Brain pericyte (primary cell): ENCODE measurements around the gene STAT5A.
A peak's percentile ranks its signal among the peaks of the same experiment; 100 is the strongest.
"Not testable (repeated sequence)": the region's sequence is repeated elsewhere in the genome, so short reads cannot be mapped to it uniquely, and the experiment has no call there.

Experiments
- DNase-seq: peaks from one replicate; pipeline ENCODE4 v3.0.0-alpha.2; 2012; ENCODE audit warnings: low read depth, low spot score

The STAT5A gene

DNA sequence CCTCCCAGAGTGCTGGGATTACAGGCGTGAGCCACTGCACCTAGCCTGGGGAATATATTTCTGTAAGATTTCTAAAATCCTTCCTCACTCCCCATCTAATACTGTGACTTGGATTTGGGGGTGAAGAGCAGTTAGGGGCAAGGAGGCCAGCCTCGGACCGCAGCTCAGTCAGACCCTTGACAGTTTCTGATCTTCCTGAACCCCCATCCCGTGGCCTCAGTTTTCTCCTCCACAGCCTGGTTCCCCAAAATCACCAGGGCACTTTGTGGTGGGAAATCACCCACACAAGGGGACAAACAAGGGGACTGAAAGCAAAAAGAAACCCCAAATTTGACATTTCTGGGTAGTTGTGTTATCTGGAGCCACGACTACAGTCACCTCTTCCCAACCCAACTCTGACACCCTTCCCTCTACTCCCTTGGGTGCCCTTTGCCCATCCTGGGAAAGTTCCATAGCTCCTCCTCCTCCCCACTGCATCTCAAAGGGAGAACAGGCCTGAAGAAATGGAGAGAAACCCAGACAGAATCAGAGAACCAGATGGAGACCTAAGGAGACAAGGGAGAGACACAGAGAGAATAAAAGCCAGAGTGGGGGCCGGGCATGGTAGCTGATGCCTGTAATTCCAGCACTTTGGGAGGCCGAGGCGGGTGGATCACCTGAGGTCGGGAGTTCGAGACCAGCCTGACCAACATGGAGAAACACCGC is 2.8 kb upstream of the STAT5A start:
- DNase-seq, result no peak

- DNase-seq, result no peak
These were observed 1.7 kb upstream of the STAT5A start for GRCh38 chr17:42286411-42287221.

- DNase-seq, result no peak
These were observed 857 bp upstream of the STAT5A start for GRCh38 chr17:42287305-42287976.

DNA sequence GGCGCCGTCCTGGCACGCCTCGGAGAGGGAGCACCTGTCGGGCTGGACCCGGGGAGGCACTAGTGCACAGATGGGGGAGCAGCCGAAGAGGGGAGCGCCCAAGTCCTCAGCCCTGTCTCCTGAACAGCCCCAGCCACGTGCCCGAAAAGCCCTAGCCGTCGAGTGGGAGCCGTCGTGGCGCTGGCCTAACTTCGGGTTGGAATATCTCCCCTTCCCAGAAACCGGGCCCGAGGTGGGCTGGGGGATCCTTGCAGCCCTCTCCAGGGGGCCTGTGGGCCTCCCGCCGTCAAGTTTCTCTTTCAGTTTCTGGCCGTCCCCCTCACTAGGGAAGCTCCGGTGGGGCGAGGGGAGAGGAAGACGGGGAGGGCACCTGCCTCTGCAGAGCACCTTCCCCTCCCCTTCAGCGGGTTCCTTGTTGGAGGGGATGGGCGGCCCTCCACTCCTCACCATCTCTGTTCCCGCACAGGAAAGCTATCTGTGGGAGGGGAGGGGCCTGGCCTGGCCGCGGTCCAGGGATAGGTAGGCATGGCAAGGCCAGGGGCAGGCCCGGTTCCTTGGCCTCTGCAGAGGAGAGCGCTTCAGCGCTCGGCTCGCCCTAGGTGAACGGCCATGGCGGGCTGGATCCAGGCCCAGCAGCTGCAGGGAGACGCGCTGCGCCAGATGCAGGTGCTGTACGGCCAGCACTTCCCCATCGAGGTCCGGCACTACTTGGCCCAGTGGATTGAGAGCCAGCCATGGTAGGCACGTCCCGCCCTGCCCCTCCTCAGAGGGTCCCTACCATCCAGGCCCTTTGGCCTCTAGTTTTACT is 709 bp downstream of the STAT5A start:
- DNase-seq, result no peak

DNA sequence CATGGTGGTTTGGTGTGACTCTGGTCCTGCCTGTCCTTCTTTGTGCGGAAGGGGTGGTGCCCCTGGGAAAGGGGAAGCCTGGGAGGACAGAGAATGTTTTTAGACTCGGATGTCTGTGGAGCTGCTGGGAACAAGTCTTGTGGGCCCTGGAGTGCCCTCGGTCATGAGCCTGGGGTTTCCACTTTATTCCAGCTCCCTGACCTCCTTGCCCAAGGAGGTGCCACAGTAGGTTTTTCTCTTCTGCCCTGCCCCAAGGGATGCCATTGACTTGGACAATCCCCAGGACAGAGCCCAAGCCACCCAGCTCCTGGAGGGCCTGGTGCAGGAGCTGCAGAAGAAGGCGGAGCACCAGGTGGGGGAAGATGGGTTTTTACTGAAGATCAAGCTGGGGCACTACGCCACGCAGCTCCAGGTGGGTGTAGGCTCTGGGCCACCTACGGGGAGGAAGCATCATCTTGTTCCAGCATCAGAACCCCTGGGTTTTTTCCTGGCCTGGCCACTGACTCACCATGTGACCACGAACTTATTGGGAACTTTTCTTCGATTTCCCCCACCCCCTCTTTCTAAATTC is 1.4 kb downstream of the STAT5A start:
- DNase-seq, result no peak

- no peak for DNase-seq
These were observed 2.3 kb downstream of the STAT5A start for GRCh38 chr17:42290577-42290976.

DNA sequence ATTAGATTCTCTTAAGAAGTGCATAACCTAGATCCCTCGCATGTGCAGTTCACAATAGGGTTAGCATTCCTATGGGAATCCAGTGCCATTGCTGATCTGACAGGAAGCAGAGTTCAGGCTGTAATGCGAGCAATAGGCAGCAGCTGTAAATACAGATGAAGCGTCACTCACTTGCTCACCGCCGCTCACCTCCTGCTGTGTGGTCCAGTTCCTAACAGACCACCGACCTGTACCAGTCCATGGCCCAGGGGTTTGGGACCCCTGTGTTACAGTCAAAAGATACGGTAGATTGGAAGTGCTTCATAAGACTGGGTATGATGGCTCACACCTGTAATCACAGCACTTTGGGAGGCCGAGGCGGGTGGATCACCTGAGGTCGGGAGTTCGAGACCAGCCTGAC is 2.8 kb downstream of the STAT5A start:
- peak; percentile 72 for DNase-seq

DNA sequence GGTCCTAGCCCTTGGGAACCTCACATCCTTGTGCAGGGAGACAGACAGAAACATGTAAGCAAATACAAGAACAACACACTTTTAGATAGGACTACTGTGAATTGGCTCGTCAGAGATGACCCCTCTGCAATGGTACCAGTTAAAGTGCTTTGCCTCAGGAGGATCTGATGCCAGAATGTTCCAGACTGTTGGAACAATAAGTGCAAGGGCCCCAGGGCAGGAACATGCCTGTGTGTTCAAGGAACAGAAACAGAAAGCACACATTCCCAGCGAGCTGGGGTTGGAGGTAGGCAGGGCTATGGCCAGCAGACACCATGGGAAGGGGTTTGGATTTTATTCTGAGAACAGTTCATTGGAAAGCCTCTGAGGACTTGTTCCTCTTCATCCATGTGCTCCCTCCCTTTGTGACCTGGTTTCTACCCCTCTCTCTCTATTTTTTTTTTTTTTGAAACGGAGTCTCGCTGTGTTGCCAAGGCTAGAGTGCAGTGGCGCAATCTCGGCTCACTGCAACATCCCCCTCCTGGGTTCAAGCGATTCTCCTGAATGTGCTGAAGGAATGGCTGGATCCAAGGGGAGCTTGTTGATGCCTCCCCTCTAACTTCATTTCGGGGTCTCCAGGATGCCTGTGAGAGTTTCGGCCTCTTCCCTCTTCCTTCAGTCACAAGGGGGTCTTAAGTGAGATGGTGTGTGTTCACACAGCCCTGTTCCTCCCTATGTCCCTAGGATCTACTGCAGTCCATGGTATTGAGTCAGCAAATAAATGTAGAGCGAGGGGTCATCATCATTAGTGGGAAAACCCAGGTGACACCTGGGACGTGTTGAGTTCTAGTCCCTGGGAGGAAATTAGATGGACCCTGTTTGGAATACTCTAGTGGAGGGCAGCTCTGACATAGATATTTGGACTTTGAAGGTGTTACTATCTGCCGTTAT is 6.4 kb downstream of the STAT5A start:
- no peak for DNase-seq

GRCh38 chr17:42296012-42296411 is 7.7 kb downstream of the STAT5A start:
- DNase-seq, result no peak

DNA sequence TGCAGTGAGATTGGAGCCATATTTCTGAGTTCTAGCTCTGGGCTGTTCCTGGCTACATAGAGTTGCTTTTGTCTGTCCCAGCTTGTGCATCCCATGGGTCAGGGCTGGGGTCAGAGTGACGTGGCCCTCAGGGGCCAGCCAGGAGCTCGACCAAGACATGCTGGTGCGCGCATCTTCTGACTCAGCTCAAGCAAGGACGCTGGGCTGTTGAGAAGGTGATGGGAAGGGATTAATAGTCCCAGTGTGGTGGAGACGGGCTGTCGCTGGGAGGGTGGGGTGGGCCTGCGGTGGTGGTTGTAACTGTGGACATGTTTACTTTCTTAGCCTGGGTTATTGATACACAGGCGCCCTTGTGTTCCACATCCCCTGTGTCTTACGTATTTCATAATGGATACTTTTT is 9.5 kb downstream of the STAT5A start:
- DNase-seq, result not testable (repeated sequence)

GRCh38 chr17:42299361-42299760 is 11.1 kb downstream of the STAT5A start:
- not testable (repeated sequence) for DNase-seq

DNA sequence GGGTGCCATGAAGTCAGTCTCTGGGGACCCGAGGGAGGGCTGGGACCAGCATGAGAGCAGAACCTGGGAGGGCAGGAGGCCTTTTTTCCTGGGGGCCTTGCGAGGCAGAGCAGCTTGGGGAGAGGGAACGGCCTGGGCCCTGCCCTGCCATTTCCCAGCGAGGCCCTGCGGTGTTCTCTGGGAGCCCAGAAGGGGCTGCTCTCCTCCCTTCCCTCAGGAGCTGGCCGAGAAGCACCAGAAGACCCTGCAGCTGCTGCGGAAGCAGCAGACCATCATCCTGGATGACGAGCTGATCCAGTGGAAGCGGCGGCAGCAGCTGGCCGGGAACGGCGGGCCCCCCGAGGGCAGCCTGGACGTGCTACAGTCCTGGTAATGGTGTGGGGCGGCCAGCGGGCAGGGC is 11.6 kb downstream of the STAT5A start:
- not testable (repeated sequence) for DNase-seq

- DNase-seq, result no peak
These were observed 12.7 kb downstream of the STAT5A start for GRCh38 chr17:42301022-42301421.

DNA sequence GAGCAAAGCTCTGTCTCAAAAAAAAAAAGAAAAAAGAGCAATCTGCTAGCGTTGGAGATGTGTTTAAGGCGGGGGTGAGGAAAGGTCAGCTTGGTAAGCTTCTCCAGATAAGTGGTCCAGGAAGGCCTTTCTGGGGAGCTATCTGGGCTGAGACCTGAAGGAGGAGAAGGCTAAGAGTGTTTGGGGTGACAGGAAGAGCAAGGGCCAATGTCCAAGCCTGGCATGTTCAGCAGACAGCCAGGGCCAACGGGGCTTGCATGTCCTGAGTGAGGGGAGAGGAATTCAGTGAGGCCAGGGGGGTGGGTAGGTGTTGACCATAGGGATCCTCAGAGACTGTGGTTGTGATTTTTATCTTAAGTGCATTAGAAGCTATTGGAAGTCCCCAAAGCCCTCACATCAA is 15.4 kb downstream of the STAT5A start:
- DNase-seq, result no peak

GRCh38 chr17:42304187-42305030 is 16.1 kb downstream of the STAT5A start:
- DNase-seq, result no peak

DNA sequence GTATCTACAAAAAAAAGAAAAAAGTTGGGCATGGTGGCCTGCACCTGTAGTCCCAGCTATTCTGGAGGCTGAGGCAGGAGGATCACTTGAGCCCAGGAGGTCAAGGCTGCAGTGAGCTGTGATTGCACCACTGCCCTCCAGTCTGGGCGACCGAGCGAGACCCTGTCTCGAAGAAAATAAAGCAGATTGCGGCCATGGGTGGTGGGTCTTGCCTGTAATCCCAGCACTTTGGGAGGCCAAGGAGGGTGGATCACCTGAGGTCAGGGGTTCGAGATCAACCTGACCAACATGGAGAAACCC is 16.7 kb downstream of the STAT5A start:
- not testable (repeated sequence) for DNase-seq

DNA sequence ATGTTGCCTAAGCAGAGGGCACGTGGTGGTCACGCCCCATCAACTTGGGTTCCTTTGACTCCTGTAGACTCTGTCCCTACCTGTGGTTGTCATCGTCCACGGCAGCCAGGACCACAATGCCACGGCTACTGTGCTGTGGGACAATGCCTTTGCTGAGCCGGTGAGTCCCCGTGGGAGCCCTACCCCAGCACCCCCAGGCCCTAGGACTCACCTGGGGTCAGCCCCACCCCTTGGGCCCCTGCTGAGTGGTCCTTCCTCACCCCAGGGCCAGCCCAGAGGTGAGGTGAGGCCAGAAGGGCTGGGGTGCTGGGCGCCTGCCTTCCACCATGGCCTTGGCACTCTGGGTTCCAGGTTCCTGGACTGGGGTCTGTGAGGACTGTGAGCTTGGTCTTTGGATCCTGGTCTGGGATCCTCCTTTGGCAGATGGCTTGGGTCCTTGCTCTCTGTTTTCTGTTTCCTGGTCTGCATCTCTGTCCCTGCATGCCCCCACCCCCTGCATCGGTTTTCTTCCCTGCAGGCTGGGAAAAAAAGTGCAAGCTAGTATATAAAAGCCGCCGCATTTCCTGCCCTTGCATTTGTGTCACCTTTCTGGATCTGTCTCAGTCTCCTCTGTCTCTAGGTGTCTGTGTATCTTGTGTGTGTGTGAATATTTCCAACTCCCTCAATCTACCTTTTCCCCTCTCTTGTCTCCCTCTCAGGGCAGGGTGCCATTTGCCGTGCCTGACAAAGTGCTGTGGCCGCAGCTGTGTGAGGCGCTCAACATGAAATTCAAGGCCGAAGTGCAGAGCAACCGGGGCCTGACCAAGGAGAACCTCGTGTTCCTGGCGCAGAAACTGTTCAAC is 17.5 kb downstream of the STAT5A start:
- no peak for DNase-seq

- no peak for DNase-seq
These were observed 18.0 kb downstream of the STAT5A start for GRCh38 chr17:42306385-42306667.

- no peak for DNase-seq
These were observed 19.1 kb downstream of the STAT5A start for GRCh38 chr17:42307362-42307927.
